Gastroesophageal sphincter (tissue), 3 donors: ENCODE results near the gene DOCK6.

ENCODE experiments used
- POLR2AphosphoS5 ChIP-seq: sonication (generic); formaldehyde crosslinking; IDR thresholded peaks from one replicate; pipeline ENCODE4 v1.6.1; 2017; ENCODE audit warnings: antibody characterized with exemption
- TF ChIP-seq, protein P1 (sequence below), 4 experiments: fragments of 200-600 bp in 2 of 4; fragments of 450-650 bp in 2 of 4; sonication (generic) in 1 of 4; IDR thresholded peaks; one replicate each; pipeline ENCODE4 v1.5.1; 2017 to 2019; ENCODE audit warnings: antibody characterized with exemption in 4 of 4, mild to moderate bottlenecking in 2 of 4, moderate library complexity in 2 of 4

DNA sequence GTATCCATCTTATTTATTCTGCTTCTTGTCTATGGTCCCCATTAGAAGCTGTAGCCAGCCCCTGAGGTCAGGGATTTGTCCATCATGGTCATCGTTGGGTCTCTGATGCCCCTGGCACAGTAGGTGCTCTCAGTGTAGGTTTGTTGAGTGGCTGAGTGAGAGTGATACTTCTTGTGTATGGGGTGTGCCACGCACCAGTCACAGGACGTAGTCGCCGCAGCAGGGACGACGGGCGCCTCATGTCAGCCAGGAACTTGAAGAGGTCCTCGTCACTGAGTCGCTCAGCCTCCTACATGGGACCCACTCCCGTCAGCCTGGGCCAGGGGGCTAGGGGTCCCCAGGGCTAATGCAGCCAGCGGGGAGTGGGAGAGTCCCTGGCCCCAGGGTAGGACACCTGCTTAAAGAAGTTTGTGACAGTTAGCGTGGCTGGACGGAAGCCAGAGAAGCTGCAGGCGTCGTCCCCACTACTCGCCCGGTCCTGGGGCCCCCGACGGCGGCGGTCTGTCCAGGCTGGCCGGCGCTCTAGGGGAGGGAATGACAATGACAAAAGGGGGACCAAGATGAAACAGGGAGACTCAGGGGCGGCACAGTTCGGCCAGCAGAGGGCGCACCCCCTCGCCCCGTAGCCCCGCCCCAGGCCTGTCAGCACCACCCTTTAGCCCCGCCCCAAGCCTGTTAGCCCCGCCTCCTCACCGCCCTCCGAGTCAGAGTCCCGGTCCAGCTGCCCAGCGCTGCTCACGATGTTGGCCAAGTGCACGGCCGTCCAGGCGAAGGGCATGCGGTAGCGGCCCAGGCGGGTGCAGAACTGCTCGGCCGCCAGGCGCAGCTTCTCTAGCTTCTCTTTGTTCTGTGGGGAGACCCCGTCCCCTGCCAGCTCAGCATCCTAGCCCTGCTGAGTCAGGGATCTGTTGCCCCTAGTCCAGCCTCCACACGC is 19.2 kb downstream of the DOCK6 start:
- TF ChIP-seq, protein P1, sequence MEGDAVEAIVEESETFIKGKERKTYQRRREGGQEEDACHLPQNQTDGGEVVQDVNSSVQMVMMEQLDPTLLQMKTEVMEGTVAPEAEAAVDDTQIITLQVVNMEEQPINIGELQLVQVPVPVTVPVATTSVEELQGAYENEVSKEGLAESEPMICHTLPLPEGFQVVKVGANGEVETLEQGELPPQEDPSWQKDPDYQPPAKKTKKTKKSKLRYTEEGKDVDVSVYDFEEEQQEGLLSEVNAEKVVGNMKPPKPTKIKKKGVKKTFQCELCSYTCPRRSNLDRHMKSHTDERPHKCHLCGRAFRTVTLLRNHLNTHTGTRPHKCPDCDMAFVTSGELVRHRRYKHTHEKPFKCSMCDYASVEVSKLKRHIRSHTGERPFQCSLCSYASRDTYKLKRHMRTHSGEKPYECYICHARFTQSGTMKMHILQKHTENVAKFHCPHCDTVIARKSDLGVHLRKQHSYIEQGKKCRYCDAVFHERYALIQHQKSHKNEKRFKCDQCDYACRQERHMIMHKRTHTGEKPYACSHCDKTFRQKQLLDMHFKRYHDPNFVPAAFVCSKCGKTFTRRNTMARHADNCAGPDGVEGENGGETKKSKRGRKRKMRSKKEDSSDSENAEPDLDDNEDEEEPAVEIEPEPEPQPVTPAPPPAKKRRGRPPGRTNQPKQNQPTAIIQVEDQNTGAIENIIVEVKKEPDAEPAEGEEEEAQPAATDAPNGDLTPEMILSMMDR (IDR thresholded peaks at IDR 0.05) = peak in 3 of 4 experiments; percentile 45 to 96 (median 62)
- TF ChIP-seq POLR2AphosphoS5 = no peak
